H1 (cell line): ENCODE measurements around the gene SIRT3.

ENCODE experiments used
- CBX8 ChIP-seq: fragments of 300-800, 300-1000 bp; sonication (generic); IDR thresholded peaks from 2 replicates; pipeline ENCODE4 v1.7.1; 2016; ENCODE audit warnings: low read depth, low read length, borderline replicate concordance
- CTCF ChIP-seq, 3 experiments: IDR thresholded peaks; 1 replicate in 2 of 3; 2 replicates in 1 of 3; pipeline versions ENCODE4 v1.5.1 to v1.6.1; 2011; ENCODE audit warnings: low read length in 3 of 3, mild to moderate bottlenecking in 3 of 3, inconsistent platforms in 2 of 3, low read depth in 1 of 3, moderate library complexity in 1 of 3; ENCODE audit not compliant: insufficient read depth in 1 of 3; ENCODE audit errors: control extremely low read depth in 1 of 3
- EGR1 ChIP-seq: IDR thresholded peaks from 2 replicates; pipeline ENCODE4 v1.6.1; 2011; ENCODE audit warnings: low read depth, low read length, borderline replicate concordance
- EZH2 ChIP-seq: fragments of 200-600 bp; sonication (generic); IDR thresholded peaks from 2 replicates; pipeline ENCODE4 v1.7.1; 2012; ENCODE audit warnings: low read depth, mild to moderate bottlenecking, moderate library complexity, low read length, inconsistent platforms; ENCODE audit not compliant: severe bottlenecking
- NRF1 ChIP-seq: IDR thresholded peaks from 2 replicates; pipeline ENCODE4 v1.6.1; 2011; ENCODE audit warnings: mild to moderate bottlenecking, low read depth, low read length, improper control_type of control experiment
- POLR2A ChIP-seq, 2 experiments: IDR thresholded peaks; 1 replicate in 1 of 2; 2 replicates in 1 of 2; pipeline ENCODE4 v1.6.1; 2011; ENCODE audit warnings: low read depth in 2 of 2, low read length in 2 of 2, mild to moderate bottlenecking in 2 of 2; ENCODE audit errors: control extremely low read depth in 1 of 2
- RAD21 ChIP-seq, 2 experiments: IDR thresholded peaks in 1 of 2; conservative IDR thresholded peaks in 1 of 2; 2 replicates each; pipeline ENCODE4 v1.6.1; 2011; ENCODE audit warnings: low read depth in 2 of 2, low read length in 2 of 2, improper control_type of control experiment in 1 of 2, inconsistent platforms in 1 of 2, mild to moderate bottlenecking in 1 of 2, moderate library complexity in 1 of 2
- RFX5 ChIP-seq: IDR thresholded peaks from 2 replicates; pipeline ENCODE4 v1.6.1; 2011; ENCODE audit warnings: low read depth, low read length, improper control_type of control experiment, borderline replicate concordance
- SIN3A ChIP-seq, 2 experiments: IDR thresholded peaks in 1 of 2; conservative IDR thresholded peaks in 1 of 2; 2 replicates each; pipeline ENCODE4 v1.6.1; 2011 to 2012; ENCODE audit warnings: low read length in 2 of 2, improper control_type of control experiment in 1 of 2, low read depth in 1 of 2, mild to moderate bottlenecking in 1 of 2
- SP1 ChIP-seq: IDR thresholded peaks from 2 replicates; pipeline ENCODE4 v1.6.1; 2011; ENCODE audit warnings: low read depth, low read length
- SUZ12 ChIP-seq: fragments of 200-600 bp; sonication (generic); IDR thresholded peaks from 2 replicates; pipeline ENCODE4 v1.6.1; 2012; ENCODE audit warnings: mild to moderate bottlenecking, inconsistent platforms, low read length, moderate library complexity, mixed read lengths
- TCF12 ChIP-seq: IDR thresholded peaks from 2 replicates; pipeline ENCODE4 v1.6.1; 2011; ENCODE audit warnings: low read depth, mild to moderate bottlenecking, low read length
- ZNF274 ChIP-seq: IDR thresholded peaks from 2 replicates; pipeline ENCODE4 v1.7.0; 2012; ENCODE audit warnings: low read length, borderline replicate concordance; ENCODE audit errors: extremely low read depth
- TF ChIP-seq, protein P1 (sequence below): fragments of 300-600 bp; sonication (generic); IDR thresholded peaks from 2 replicates; pipeline ENCODE4 v1.7.1; 2012; ENCODE audit warnings: low read length, moderate library complexity, mild to moderate bottlenecking, inconsistent platforms; ENCODE audit not compliant: insufficient replicate concordance

GRCh38 chr11:285021-285893, 49.1 kb upstream of the SIRT3 start:
- TF ChIP-seq TCF12 = no peak
- no peak for TF ChIP-seq POLR2A (IDR thresholded peaks at IDR 0.05; ENCODE audit: control extremely low read depth in 1 of 2, low read depth in 2 of 2, low read length in 2 of 2)
- no peak for TF ChIP-seq CTCF (IDR thresholded peaks at IDR 0.05; ENCODE audit: control extremely low read depth in 1 of 3, insufficient read depth in 1 of 3, low read depth in 1 of 3, low read length in 3 of 3)
- no peak for TF ChIP-seq SIN3A (conservative IDR thresholded peaks at IDR 0.05 in 1 of 2, IDR thresholded peaks at IDR 0.05 in 1 of 2; ENCODE audit: low read depth in 1 of 2, low read length in 2 of 2)
- TF ChIP-seq EZH2 = no peak
- no peak for TF ChIP-seq EGR1
- TF ChIP-seq RFX5 = no peak
- TF ChIP-seq SUZ12 = no peak
- TF ChIP-seq SP1 = no peak
- TF ChIP-seq, protein P1, sequence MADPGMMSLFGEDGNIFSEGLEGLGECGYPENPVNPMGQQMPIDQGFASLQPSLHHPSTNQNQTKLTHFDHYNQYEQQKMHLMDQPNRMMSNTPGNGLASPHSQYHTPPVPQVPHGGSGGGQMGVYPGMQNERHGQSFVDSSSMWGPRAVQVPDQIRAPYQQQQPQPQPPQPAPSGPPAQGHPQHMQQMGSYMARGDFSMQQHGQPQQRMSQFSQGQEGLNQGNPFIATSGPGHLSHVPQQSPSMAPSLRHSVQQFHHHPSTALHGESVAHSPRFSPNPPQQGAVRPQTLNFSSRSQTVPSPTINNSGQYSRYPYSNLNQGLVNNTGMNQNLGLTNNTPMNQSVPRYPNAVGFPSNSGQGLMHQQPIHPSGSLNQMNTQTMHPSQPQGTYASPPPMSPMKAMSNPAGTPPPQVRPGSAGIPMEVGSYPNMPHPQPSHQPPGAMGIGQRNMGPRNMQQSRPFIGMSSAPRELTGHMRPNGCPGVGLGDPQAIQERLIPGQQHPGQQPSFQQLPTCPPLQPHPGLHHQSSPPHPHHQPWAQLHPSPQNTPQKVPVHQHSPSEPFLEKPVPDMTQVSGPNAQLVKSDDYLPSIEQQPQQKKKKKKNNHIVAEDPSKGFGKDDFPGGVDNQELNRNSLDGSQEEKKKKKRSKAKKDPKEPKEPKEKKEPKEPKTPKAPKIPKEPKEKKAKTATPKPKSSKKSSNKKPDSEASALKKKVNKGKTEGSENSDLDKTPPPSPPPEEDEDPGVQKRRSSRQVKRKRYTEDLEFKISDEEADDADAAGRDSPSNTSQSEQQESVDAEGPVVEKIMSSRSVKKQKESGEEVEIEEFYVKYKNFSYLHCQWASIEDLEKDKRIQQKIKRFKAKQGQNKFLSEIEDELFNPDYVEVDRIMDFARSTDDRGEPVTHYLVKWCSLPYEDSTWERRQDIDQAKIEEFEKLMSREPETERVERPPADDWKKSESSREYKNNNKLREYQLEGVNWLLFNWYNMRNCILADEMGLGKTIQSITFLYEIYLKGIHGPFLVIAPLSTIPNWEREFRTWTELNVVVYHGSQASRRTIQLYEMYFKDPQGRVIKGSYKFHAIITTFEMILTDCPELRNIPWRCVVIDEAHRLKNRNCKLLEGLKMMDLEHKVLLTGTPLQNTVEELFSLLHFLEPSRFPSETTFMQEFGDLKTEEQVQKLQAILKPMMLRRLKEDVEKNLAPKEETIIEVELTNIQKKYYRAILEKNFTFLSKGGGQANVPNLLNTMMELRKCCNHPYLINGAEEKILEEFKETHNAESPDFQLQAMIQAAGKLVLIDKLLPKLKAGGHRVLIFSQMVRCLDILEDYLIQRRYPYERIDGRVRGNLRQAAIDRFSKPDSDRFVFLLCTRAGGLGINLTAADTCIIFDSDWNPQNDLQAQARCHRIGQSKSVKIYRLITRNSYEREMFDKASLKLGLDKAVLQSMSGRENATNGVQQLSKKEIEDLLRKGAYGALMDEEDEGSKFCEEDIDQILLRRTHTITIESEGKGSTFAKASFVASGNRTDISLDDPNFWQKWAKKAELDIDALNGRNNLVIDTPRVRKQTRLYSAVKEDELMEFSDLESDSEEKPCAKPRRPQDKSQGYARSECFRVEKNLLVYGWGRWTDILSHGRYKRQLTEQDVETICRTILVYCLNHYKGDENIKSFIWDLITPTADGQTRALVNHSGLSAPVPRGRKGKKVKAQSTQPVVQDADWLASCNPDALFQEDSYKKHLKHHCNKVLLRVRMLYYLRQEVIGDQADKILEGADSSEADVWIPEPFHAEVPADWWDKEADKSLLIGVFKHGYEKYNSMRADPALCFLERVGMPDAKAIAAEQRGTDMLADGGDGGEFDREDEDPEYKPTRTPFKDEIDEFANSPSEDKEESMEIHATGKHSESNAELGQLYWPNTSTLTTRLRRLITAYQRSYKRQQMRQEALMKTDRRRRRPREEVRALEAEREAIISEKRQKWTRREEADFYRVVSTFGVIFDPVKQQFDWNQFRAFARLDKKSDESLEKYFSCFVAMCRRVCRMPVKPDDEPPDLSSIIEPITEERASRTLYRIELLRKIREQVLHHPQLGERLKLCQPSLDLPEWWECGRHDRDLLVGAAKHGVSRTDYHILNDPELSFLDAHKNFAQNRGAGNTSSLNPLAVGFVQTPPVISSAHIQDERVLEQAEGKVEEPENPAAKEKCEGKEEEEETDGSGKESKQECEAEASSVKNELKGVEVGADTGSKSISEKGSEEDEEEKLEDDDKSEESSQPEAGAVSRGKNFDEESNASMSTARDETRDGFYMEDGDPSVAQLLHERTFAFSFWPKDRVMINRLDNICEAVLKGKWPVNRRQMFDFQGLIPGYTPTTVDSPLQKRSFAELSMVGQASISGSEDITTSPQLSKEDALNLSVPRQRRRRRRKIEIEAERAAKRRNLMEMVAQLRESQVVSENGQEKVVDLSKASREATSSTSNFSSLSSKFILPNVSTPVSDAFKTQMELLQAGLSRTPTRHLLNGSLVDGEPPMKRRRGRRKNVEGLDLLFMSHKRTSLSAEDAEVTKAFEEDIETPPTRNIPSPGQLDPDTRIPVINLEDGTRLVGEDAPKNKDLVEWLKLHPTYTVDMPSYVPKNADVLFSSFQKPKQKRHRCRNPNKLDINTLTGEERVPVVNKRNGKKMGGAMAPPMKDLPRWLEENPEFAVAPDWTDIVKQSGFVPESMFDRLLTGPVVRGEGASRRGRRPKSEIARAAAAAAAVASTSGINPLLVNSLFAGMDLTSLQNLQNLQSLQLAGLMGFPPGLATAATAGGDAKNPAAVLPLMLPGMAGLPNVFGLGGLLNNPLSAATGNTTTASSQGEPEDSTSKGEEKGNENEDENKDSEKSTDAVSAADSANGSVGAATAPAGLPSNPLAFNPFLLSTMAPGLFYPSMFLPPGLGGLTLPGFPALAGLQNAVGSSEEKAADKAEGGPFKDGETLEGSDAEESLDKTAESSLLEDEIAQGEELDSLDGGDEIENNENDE = no peak
- no peak for TF ChIP-seq RAD21 (IDR thresholded peaks at IDR 0.05 in 1 of 2, conservative IDR thresholded peaks at IDR 0.05 in 1 of 2; ENCODE audit: low read depth in 2 of 2, low read length in 2 of 2)
- no peak for TF ChIP-seq NRF1
- no peak for TF ChIP-seq CBX8
- TF ChIP-seq ZNF274 = no peak
